Osteoblast (primary cell): ENCODE measurements around the gene OLFM1. TPM values are rescaled to one million over a fixed set of nuclear protein-coding genes. Genes with fewer than 3 reads are reported as not detected.

Source experiments
- DNase-seq: peaks from one replicate; pipeline ENCODE4 v3.0.0; 2011; ENCODE audit warnings: low spot score, mixed read lengths; ENCODE audit not compliant: insufficient read length; ENCODE audit errors: missing footprints
- H2AFZ ChIP-seq: 2 replicates; pipeline ENCODE4 v1.6.0; 2011; ENCODE audit warnings: mild to moderate bottlenecking, low read length
- H3K27ac ChIP-seq: 2 replicates; pipeline ENCODE4 v1.5.1; 2011; ENCODE audit warnings: mild to moderate bottlenecking, low read depth, low read length, moderate library complexity
- H3K27me3 ChIP-seq: 2 replicates; pipeline ENCODE4 v1.6.0; 2012; ENCODE audit warnings: mild to moderate bottlenecking, control low read depth, inconsistent platforms, low read length, moderate library complexity; ENCODE audit not compliant: insufficient read depth
- H3K36me3 ChIP-seq: 2 replicates; pipeline ENCODE4 v1.5.1; 2011; ENCODE audit warnings: mild to moderate bottlenecking, low read length, control low read depth, moderate library complexity; ENCODE audit not compliant: insufficient read depth
- H3K4me1 ChIP-seq: 2 replicates; pipeline ENCODE4 v1.5.1; 2011; ENCODE audit warnings: mild to moderate bottlenecking, low read length, control low read depth, moderate library complexity; ENCODE audit not compliant: insufficient read depth
- H3K4me2 ChIP-seq: 2 replicates; pipeline ENCODE4 v1.6.0; 2011; ENCODE audit warnings: mild to moderate bottlenecking, low read length; ENCODE audit not compliant: insufficient read depth
- H3K4me3 ChIP-seq: fragments of 200-600 bp; sonication (generic); 3 replicates; pipeline ENCODE4 v1.5.1; 2012; ENCODE audit warnings: mild to moderate bottlenecking, low read length, inconsistent platforms; ENCODE audit not compliant: insufficient read depth
- H3K79me2 ChIP-seq: 2 replicates; pipeline ENCODE4 v1.6.0; 2012; ENCODE audit warnings: mild to moderate bottlenecking, low read length, control low read depth, inconsistent platforms; ENCODE audit not compliant: insufficient read depth
- H3K9me3 ChIP-seq: 2 replicates; pipeline ENCODE4 v1.5.1; 2011; ENCODE audit warnings: low read depth, low read length, control low read depth
- H4K20me1 ChIP-seq: 2 replicates; pipeline ENCODE4 v1.6.0; 2012; ENCODE audit warnings: mild to moderate bottlenecking, low read length, control low read depth; ENCODE audit not compliant: insufficient read depth
- total RNA-seq: library from RNA; depleted of rRNA; stranded (reverse); fragments of >200 nt; gene quantifications from 2 replicates; pipeline ENCODE4 v1.2.3, GENCODE V29; 2012
- TF ChIP-seq, protein P1 (sequence below): IDR thresholded peaks from 2 replicates; pipeline ENCODE4 v1.5.1; 2011; ENCODE audit warnings: mild to moderate bottlenecking, low read depth, low read length, moderate library complexity; ENCODE audit errors: extremely low read depth

The OLFM1 gene
- total RNA-seq, 1 donor = under 0.01 TPM

DNA sequence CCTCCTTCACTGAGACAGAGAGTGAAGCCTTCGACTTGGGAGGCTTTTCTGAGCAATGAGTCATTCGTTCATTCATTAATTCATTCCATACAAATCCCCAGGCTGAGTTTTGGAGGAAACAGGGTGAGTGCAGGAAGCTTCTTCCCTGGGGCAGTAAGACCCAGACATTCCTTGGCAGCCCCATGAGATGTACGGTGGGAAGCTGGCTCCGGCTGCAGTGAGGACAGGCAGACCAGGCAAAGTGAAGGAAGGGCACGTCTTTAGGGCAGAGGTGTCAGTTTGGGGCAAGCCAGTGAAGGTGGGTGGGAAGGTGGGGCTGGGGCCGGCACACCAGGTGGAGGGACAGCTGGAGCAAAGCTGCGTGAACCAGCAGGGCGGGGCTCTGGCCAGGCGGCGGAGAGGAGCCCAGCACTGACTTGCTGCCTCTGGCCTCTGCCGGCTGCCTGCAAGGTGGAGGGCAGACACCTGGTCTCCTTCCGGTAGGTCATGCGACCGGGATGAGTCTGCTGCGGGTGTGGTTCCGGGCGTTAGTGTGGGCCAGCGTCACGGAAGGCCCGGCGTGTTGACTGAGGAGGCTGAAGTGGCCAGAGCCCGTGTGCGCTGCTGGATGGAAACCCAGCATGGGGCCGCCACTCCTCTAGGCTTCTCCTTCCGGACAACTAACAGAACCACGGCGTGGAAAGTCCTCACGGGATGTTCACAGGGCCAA is 16.6 kb downstream of the OLFM1 start:
- H3K9me3 ChIP-seq = no peaks in the 10 kb centered on the region
- no peaks in the 10 kb centered on the region for H3K4me1 ChIP-seq
- H3K4me2 ChIP-seq = no peak overlapping the region
- H3K27ac ChIP-seq = no peak overlapping the region
- no peak for DNase-seq
- H2AFZ ChIP-seq = no peak overlapping the region
- no peaks in the 10 kb centered on the region for H3K36me3 ChIP-seq
- H3K79me2 ChIP-seq = no peaks in the 10 kb centered on the region
- H4K20me1 ChIP-seq = no peaks in the 10 kb centered on the region
- no peaks in the 10 kb centered on the region for H3K27me3 ChIP-seq
- TF ChIP-seq, protein P1, sequence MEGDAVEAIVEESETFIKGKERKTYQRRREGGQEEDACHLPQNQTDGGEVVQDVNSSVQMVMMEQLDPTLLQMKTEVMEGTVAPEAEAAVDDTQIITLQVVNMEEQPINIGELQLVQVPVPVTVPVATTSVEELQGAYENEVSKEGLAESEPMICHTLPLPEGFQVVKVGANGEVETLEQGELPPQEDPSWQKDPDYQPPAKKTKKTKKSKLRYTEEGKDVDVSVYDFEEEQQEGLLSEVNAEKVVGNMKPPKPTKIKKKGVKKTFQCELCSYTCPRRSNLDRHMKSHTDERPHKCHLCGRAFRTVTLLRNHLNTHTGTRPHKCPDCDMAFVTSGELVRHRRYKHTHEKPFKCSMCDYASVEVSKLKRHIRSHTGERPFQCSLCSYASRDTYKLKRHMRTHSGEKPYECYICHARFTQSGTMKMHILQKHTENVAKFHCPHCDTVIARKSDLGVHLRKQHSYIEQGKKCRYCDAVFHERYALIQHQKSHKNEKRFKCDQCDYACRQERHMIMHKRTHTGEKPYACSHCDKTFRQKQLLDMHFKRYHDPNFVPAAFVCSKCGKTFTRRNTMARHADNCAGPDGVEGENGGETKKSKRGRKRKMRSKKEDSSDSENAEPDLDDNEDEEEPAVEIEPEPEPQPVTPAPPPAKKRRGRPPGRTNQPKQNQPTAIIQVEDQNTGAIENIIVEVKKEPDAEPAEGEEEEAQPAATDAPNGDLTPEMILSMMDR = no peak
- H3K4me3 ChIP-seq = no peak overlapping the region

DNA sequence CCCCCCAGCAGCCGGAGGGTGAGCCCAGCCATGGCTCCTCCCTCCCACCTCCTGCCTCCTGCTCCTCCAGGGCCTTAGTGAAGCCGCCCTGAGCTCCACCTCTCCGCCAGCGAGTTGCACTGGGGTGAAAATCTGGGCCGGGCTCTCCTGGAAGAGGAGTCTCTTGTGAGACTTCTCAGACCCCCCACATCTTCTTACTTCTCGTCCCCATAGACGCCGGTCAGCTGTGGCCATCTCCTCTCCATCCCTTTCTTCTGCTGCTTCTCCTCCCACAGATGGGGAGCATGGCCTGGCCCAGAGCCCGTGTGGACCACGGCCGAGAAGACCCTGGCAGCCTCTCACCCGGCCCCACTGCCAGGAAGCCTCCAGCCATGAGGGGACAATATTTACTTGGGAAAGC is 17.3 kb downstream of the OLFM1 start:
- H3K4me2 ChIP-seq = no peak overlapping the region
- no peaks in the 10 kb centered on the region for H3K27me3 ChIP-seq
- H2AFZ ChIP-seq = no peak overlapping the region
- H3K4me1 ChIP-seq = no peaks in the 10 kb centered on the region
- TF ChIP-seq, protein P1 = no peak
- H3K27ac ChIP-seq = no peak overlapping the region
- no peaks in the 10 kb centered on the region for H3K36me3 ChIP-seq
- H3K4me3 ChIP-seq = no peak overlapping the region
- no peaks in the 10 kb centered on the region for H3K9me3 ChIP-seq
- no peak for DNase-seq
- no peaks in the 10 kb centered on the region for H4K20me1 ChIP-seq
- no peaks in the 10 kb centered on the region for H3K79me2 ChIP-seq

DNA sequence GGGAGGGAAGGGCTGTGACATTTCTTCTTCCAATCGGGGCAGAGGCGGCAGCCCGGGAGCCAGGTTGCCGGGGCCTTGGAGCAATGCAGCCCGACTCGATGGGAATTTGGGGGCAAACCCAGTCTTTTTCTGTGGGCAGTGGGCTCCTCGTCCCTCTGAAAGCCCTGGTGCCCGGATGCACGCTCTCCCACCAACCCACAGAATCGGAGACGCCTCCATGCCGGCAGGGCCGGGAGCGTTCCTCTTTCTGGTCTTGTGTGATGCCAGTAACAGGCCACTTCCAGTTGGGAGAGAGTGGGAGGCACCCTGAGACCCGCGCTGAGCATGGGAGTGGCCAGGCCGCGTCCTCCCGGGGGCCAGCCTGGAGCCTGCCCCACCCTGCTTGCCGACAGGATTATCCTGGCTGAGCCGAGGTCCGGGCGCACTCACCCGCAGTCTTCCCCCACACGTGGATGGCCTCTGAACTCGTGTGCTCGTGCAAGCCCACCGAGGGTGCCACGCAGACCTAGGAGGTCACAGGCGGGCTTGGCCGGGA is 17.8 kb downstream of the OLFM1 start:
- TF ChIP-seq, protein P1 = no peak
- H3K27ac ChIP-seq = no peak overlapping the region
- no peaks in the 10 kb centered on the region for H3K4me1 ChIP-seq

DNA sequence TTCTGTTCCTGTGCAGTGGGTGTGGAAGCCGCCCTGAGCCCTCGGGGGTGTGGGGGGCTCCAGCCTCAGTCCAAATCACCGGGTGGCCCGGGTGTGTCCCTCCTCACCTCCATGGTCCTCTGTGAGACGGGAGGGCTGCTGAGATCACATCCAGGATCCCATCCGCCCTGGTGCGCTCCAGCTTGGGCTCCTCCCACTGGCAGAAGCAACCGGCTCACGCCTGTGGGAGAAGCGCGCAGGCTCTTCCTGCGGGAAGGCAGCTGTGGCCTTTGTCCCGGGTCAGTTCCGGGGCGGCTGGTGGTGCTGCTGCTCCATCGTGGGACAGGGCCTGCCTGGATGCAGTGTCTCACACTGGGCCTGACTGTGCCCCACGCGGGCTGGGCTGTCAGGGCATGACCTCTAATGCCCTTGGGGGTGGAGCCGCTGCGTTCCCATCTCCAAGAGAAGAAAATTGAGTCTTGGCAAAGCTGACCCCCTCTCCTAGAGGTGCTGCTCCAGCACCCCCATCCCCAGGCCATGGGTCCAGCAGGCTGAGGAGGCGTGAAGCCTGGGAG is 18.5 kb downstream of the OLFM1 start:
- H3K27ac ChIP-seq = no peak overlapping the region

More for the DNA sequence above, 17.8 kb downstream of the OLFM1 start:
- Histone ChIP-seq H4K20me1 (no peaks in the 10 kb centered on the region), H3K9me3 (no peaks in the 10 kb centered on the region), H3K79me2 (no peaks in the 10 kb centered on the region), H3K36me3 (no peaks in the 10 kb centered on the region), H3K27me3 (no peaks in the 10 kb centered on the region), H2AFZ (no peak overlapping the region), H3K4me3 (no peak overlapping the region), H3K4me2 (no peak overlapping the region)
- no peak for DNase-seq

More for the DNA sequence above, 18.5 kb downstream of the OLFM1 start:
- Histone ChIP-seq H3K36me3 (no peaks in the 10 kb centered on the region), H3K27me3 (no peaks in the 10 kb centered on the region), H3K9me3 (no peaks in the 10 kb centered on the region), H2AFZ (no peak overlapping the region), H3K4me3 (no peak overlapping the region), H3K4me1 (no peaks in the 10 kb centered on the region), H4K20me1 (no peaks in the 10 kb centered on the region), H3K79me2 (no peaks in the 10 kb centered on the region), H3K4me2 (no peak overlapping the region)
- DNase-seq = no peak
- TF ChIP-seq, protein P1 = no peak
